D721Med (cell line): ENCODE results near the gene SAA4.
"Not testable (repeated sequence)": the region's sequence is repeated elsewhere in the genome, so short reads cannot be mapped to it uniquely, and the experiment has no call there.

ENCODE experiments used
- DNase-seq: peaks from one replicate; pipeline ENCODE4 v3.0.0; 2011; ENCODE audit warnings: low spot score; ENCODE audit not compliant: insufficient read length
- FAIRE-seq: peaks from 2 replicates; lab custom pipeline; 2011; peaks lifted over from hg19 to GRCh38; lab: Jason Lieb, UNC
- CTCF ChIP-seq: IDR thresholded peaks from 2 replicates; pipeline ENCODE4 v1.5.1; 2012; ENCODE audit warnings: mild to moderate bottlenecking, control low read depth; ENCODE audit not compliant: insufficient read depth; ENCODE audit errors: missing control alignments

The SAA4 gene

GRCh38 chr11:18265949-18266348 is 29.3 kb upstream of the SAA4 start, which contains the start of gene SAA1:
Gene SAA1, plus strand, starts transcription at chr11:18266264. Its CDS starts 624 bp downstream, at chr11:18266888.
- FAIRE-seq = no peak
- no peak for TF ChIP-seq CTCF
- DNase-seq = no peak

GRCh38 chr11:18264677-18265555 is 28.3 kb upstream of the SAA4 start:
- DNase-seq (no peak), FAIRE-seq (no peak)
- TF ChIP-seq CTCF = no peak

GRCh38 chr11:18264035-18264434 is 27.4 kb upstream of the SAA4 start:
- TF ChIP-seq CTCF = no peak

GRCh38 chr11:18262681-18263350 is 26.2 kb upstream of the SAA4 start:
- FAIRE-seq, DNase-seq: not testable (repeated sequence)

More at GRCh38 chr11:18264035-18264434, 27.4 kb upstream of the SAA4 start:
- FAIRE-seq = no peak
- no peak for DNase-seq

- no peak for DNase-seq
- FAIRE-seq = no peak
- TF ChIP-seq CTCF = no peak
Observed at GRCh38 chr11:18261721-18262120, 25.1 kb upstream of the SAA4 start.

DNA sequence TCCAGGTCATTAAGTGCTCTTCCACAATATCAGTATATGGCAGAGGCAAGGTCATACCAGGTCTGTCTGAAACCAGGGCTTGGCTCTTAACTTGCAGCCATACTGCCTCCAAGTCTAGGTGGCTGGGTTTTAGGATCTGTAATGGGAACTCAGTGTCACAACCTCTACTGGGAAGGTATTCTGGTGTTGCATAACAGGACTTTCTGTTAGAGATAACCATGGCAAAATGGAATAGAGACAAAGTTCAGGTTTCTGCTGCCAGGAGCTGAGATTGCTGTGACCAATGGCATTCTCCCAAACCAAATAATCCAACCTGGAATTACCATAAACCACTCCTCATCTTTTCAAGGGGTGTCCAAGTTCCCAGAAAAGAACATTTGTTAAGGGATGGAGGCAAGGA is 22.7 kb upstream of the SAA4 start:
- no peak for FAIRE-seq
- no peak for DNase-seq
- no peak for TF ChIP-seq CTCF

GRCh38 chr11:18254781-18255361 is 18.3 kb upstream of the SAA4 start:
- FAIRE-seq = no peak
- no peak for DNase-seq
- no peak for TF ChIP-seq CTCF
